Glutamatergic neuron (in vitro differentiated cells): ENCODE measurements around the gene DBNDD2. TPM values are rescaled to one million over a fixed set of nuclear protein-coding genes. Genes with fewer than 3 reads are reported as not detected.

ENCODE experiments used
- DNase-seq: peaks from one replicate; pipeline ENCODE4 v3.0.0; 2022
- H3K27ac Mint-ChIP-seq: one replicate; pipeline ENCODE4 v1.8.0; 2020; ENCODE audit warnings: mild to moderate bottlenecking, mixed read lengths, inconsistent platforms; ENCODE audit not compliant: unreplicated experiment
- H3K27me3 Mint-ChIP-seq: one replicate; pipeline ENCODE4 v1.8.0; 2020; ENCODE audit warnings: mild to moderate bottlenecking, moderate library complexity, mixed read lengths, inconsistent platforms; ENCODE audit not compliant: unreplicated experiment
- H3K36me3 Mint-ChIP-seq: one replicate; pipeline ENCODE4 v1.8.0; 2020; ENCODE audit warnings: mild to moderate bottlenecking, mixed read lengths, inconsistent platforms; ENCODE audit not compliant: unreplicated experiment
- H3K4me1 Mint-ChIP-seq: one replicate; pipeline ENCODE4 v1.8.0; 2020; ENCODE audit warnings: mild to moderate bottlenecking, low read depth, mixed read lengths, inconsistent platforms; ENCODE audit not compliant: unreplicated experiment
- H3K4me3 Mint-ChIP-seq: one replicate; pipeline ENCODE4 v1.8.0; 2020; ENCODE audit warnings: mild to moderate bottlenecking, mixed read lengths, inconsistent platforms; ENCODE audit not compliant: unreplicated experiment
- H3K9me3 Mint-ChIP-seq: one replicate; pipeline ENCODE4 v1.8.0; 2020; ENCODE audit warnings: mild to moderate bottlenecking, moderate library complexity, mixed read lengths, inconsistent platforms; ENCODE audit not compliant: unreplicated experiment
- CTCF ChIP-seq: fragments of 200-600 bp; sonication (generic); IDR thresholded peaks from one replicate; pipeline ENCODE4 v1.5.0; 2021; ENCODE audit not compliant: partially characterized antibody, unreplicated experiment
- microRNA-seq: library from miRNA; unstranded; fragments of <30 nt; microRNA quantifications from one replicate; pipeline ENCODE4, GENCODE V29; 2020; ENCODE audit not compliant: unreplicated experiment
- total RNA-seq: library from RNA; stranded (reverse); fragmentation: NEBNext Ultra II Directional; extraction: Animal tissue kit (Norgen Biotek cat#: 25700); gene quantifications from one replicate; pipeline ENCODE4 v1.2.1, GENCODE V29; 2021; ENCODE audit not compliant: unreplicated experiment

DBNDD2 gene
- total RNA-seq, 1 donor from 2014 or later = 4.1 TPM

- H3K4me3 Mint-ChIP-seq = no peak overlapping the region
- TF ChIP-seq CTCF = no peak
- no peak for DNase-seq
- no peaks in the 10 kb centered on the region for H3K36me3 Mint-ChIP-seq
- H3K4me1 Mint-ChIP-seq = peaks cover 4% of the 10 kb centered on the region
- no peak overlapping the region for H3K27ac Mint-ChIP-seq
- peaks cover 2% of the 10 kb centered on the region for H3K9me3 Mint-ChIP-seq
- H3K27me3 Mint-ChIP-seq = no peaks in the 10 kb centered on the region
These were observed 44.9 kb downstream of the DBNDD2 start for GRCh38 chr20:45452772-45453691.

- no peaks in the 10 kb centered on the region for H3K9me3 Mint-ChIP-seq
- peak; percentile 45 for DNase-seq
- H3K4me1 Mint-ChIP-seq = no peaks in the 10 kb centered on the region
- H3K27ac Mint-ChIP-seq = no peak overlapping the region
- no peaks in the 10 kb centered on the region for H3K36me3 Mint-ChIP-seq
- no peaks in the 10 kb centered on the region for H3K27me3 Mint-ChIP-seq
- no peak overlapping the region for H3K4me3 Mint-ChIP-seq
- peak; percentile 38 for TF ChIP-seq CTCF
These were observed 48.5 kb downstream of the DBNDD2 start for GRCh38 chr20:45456632-45457031.

GRCh38 chr20:45459606-45460005 is 51.5 kb downstream of the DBNDD2 start:
- H3K36me3 Mint-ChIP-seq = no peaks in the 10 kb centered on the region
- no peak overlapping the region for H3K4me3 Mint-ChIP-seq
- H3K27ac Mint-ChIP-seq = no peak overlapping the region
- no peaks in the 10 kb centered on the region for H3K9me3 Mint-ChIP-seq
- H3K4me1 Mint-ChIP-seq = no peaks in the 10 kb centered on the region
- no peak for DNase-seq
- H3K27me3 Mint-ChIP-seq = no peaks in the 10 kb centered on the region
- TF ChIP-seq CTCF = no peak

Small RNAs within 50 kb of the gene (microRNA-seq; reads per million reads assigned to microRNA genes)
- gene MIR6812 = 1.9 reads per million, percentile 11 among the genes with 10 or more reads in this experiment

Other genes with a start within 250 kb of the DBNDD2 start
- gene PI3, start 233.4 kb upstream of the DBNDD2 start, total RNA-seq = not detected
- not detected for gene SEMG1, start 201.3 kb upstream of the DBNDD2 start, total RNA-seq
- gene SEMG2, start 186.9 kb upstream of the DBNDD2 start, total RNA-seq = not detected
- not detected for gene SLPI, start 153.7 kb upstream of the DBNDD2 start, total RNA-seq
- not detected for gene RBPJL, start 101.4 kb upstream of the DBNDD2 start, total RNA-seq
- gene MATN4, start 100.0 kb upstream of the DBNDD2 start, total RNA-seq = not detected
- 0.61 TPM for gene SDC4, start 59.9 kb upstream of the DBNDD2 start, total RNA-seq
- 17.7 TPM for gene SYS1, start 45.1 kb upstream of the DBNDD2 start, total RNA-seq
- gene TP53TG5, start 30.0 kb upstream of the DBNDD2 start, total RNA-seq = not detected
- gene PIGT, start 7.9 kb downstream of the DBNDD2 start, total RNA-seq = 55.5 TPM
- 4.8 TPM for gene WFDC2, start 61.5 kb downstream of the DBNDD2 start, total RNA-seq
- gene SPINT3, start 107.3 kb downstream of the DBNDD2 start, total RNA-seq = not detected
- gene WFDC6, start 131.2 kb downstream of the DBNDD2 start, total RNA-seq = not detected
- not detected for gene EPPIN, start 139.1 kb downstream of the DBNDD2 start, total RNA-seq
- not detected for gene WFDC8, start 171.0 kb downstream of the DBNDD2 start, total RNA-seq
- not detected for gene WFDC10A, start 221.4 kb downstream of the DBNDD2 start, total RNA-seq
- not detected for gene WFDC9, start 223.0 kb downstream of the DBNDD2 start, total RNA-seq